Endodermal cell (in vitro differentiated cells): ENCODE measurements around the gene IL4I1. TPM values are rescaled to one million over a fixed set of nuclear protein-coding genes. Genes with fewer than 3 reads are reported as not detected.

Experiments used
- DNase-seq: peaks from one replicate; pipeline ENCODE4 v3.0.0-alpha.2; 2017
- H3K27ac ChIP-seq: 2 replicates; pipeline ENCODE4 v1.5.1; 2013; ENCODE audit warnings: mild to moderate bottlenecking, low read depth, low read length, moderate library complexity
- H3K27me3 ChIP-seq: 2 replicates; pipeline ENCODE4 v1.6.1; 2013; ENCODE audit warnings: mild to moderate bottlenecking, low read length, moderate library complexity; ENCODE audit not compliant: insufficient read depth, control insufficient read depth, poor library complexity, severe bottlenecking
- H3K36me3 ChIP-seq: 2 replicates; pipeline ENCODE4 v1.7.0; 2013; ENCODE audit warnings: mild to moderate bottlenecking, low read length, moderate library complexity; ENCODE audit not compliant: control insufficient read depth, insufficient read depth
- H3K4me1 ChIP-seq: one replicate; pipeline ENCODE4 v1.7.0; 2013; ENCODE audit warnings: low read length; ENCODE audit not compliant: control insufficient read depth, insufficient read depth
- H3K4me3 ChIP-seq: 2 replicates; pipeline ENCODE4 v1.5.1; 2013; ENCODE audit warnings: mild to moderate bottlenecking, low read length, moderate library complexity
- H3K9ac ChIP-seq: 2 replicates; pipeline ENCODE4 v1.6.1; 2013; ENCODE audit warnings: mild to moderate bottlenecking, low read length, moderate library complexity; ENCODE audit not compliant: poor library complexity, severe bottlenecking; ENCODE audit errors: extremely low read depth
- H3K9me3 ChIP-seq: 2 replicates; pipeline ENCODE4 v1.6.1; 2013; ENCODE audit warnings: mild to moderate bottlenecking, low read length, moderate library complexity; ENCODE audit not compliant: control insufficient read depth
- H3K27ac Mint-ChIP-seq: 2 replicates; pipeline ENCODE4 v1.8.0; 2020; ENCODE audit warnings: mixed read lengths
- H3K27me3 Mint-ChIP-seq: 2 replicates; pipeline ENCODE4 v1.8.0; 2021; ENCODE audit warnings: mild to moderate bottlenecking, mixed read lengths; ENCODE audit not compliant: insufficient read depth
- H3K36me3 Mint-ChIP-seq: 2 replicates; pipeline ENCODE4 v1.8.0; 2020; ENCODE audit warnings: low read depth, mixed read lengths
- H3K4me1 Mint-ChIP-seq: 2 replicates; pipeline ENCODE4 v1.8.0; 2020; ENCODE audit warnings: mixed read lengths
- H3K4me3 Mint-ChIP-seq: 2 replicates; pipeline ENCODE4 v1.8.0; 2020; ENCODE audit warnings: mild to moderate bottlenecking, moderate library complexity, mixed read lengths
- H3K9me3 Mint-ChIP-seq: 2 replicates; pipeline ENCODE4 v1.8.0; 2020; ENCODE audit warnings: mild to moderate bottlenecking, mixed read lengths
- CTCF ChIP-seq: fragments of 200-600 bp; sonication (generic); conservative IDR thresholded peaks from 2 replicates; pipeline ENCODE4 v1.5.0; 2021; ENCODE audit warnings: antibody characterized with exemption, mild to moderate bottlenecking
- WGBS, 2 experiments: methylation state at CpG; one replicate each; pipeline versions ENCODE4 v1.1.5 to v1.1.7; 2013; ENCODE audit warnings: missing lambda C conversion rate in 2 of 2, mixed read lengths in 1 of 2; ENCODE audit not compliant: insufficient coverage in 1 of 2, insufficient read length in 1 of 2; 5-methylcytosine and 5-hydroxymethylcytosine counted together
- total RNA-seq, 2 donors: library from RNA; stranded (reverse); fragmentation: NEBNext Ultra II Directional in 1 of 2; extraction: Animal tissue kit (Norgen Biotek cat#: 25700) in 1 of 2; gene quantifications; 2 replicates in 1 of 2; 3 replicates in 1 of 2; pipeline ENCODE4 v1.2.1, GENCODE V29; 2021

IL4I1 gene
- total RNA-seq, 2 donors from 2014 or later: 0.97 TPM; not detected in 1

GRCh38 chr19:49869009-49869483, 27.6 kb downstream of the IL4I1 start:
- H3K36me3 Mint-ChIP-seq: peaks cover 29% of the 10 kb centered on the region
- Histone ChIP-seq H3K4me1 (peaks cover 4% of the 10 kb centered on the region), H3K9me3 (no peaks in the 10 kb centered on the region), H3K9ac (no peak overlapping the region), H3K27ac (peak overlapping the region; percentile 57), H3K27me3 (no peaks in the 10 kb centered on the region), H3K36me3 (peaks cover 18% of the 10 kb centered on the region), H3K4me3 (peak overlapping the region; percentile 74)
- no peak for DNase-seq
- 0 to 12% methylated on average over 6 to 15 of the region's 15 CpGs for WGBS, 2 experiments
- H3K4me1 Mint-ChIP-seq: peaks cover 19% of the 10 kb centered on the region
- H3K27me3 Mint-ChIP-seq: no peaks in the 10 kb centered on the region
- no peak for TF ChIP-seq CTCF
- peaks cover 5% of the 10 kb centered on the region for H3K9me3 Mint-ChIP-seq
- H3K4me3 Mint-ChIP-seq: no peak overlapping the region
- no peak overlapping the region for H3K27ac Mint-ChIP-seq

DNA sequence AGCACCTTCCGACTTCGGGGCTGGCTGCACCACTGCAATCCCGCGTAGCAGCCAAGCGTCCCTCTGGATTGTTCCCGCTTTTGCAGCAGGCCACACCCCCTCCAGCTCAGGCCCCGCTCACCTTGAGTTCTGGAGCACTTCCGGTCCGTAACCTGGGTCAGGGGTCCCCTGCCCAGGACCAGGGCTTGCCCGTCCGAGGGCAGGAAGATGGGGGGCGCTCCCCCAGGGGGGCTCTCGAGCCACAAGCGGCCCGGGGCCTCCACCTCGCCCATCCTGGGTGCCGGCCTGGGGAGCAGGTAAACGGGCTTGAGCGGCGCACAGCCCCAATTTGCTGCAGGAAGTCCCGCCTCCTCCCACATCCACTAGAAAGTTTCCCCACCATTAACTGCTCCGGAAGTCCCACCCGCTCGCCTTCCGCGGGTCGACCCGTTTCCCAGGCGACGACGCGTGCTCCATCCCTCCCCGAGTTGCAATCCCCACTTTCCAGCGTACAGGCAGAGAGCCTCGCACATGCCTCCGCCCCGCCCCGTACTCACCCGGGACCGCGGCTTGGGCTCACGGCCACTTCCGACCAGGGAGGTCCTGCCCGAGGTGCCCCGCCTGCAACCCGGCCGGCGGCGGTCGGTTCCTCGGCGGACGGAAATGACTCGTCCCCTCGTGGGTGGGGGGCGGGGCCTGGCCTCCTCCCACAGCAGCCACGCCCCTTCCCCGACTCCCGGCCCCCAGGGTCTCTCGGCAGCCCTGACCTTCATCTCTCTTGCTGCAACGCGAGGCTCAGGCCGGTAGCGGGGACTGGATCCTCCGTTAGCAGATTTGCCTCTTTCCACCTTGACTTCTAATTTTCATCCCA, 29.5 kb downstream of the IL4I1 start, which contains the start of gene PNKP:
TSS of gene PNKP (minus strand) at position 644 of the 850 bp plus-strand sequence. CDS start at position 272, 372 bp downstream.
- Mint-ChIP-seq H3K27ac (peak within 1 kb of the TSS; percentile 97), H3K36me3 (peaks cover 41% of the 10 kb centered on the region), H3K9me3 (peaks cover 5% of the 10 kb centered on the region), H3K4me1 (peaks cover 19% of the 10 kb centered on the region), H3K27me3 (no peaks in the 10 kb centered on the region), H3K4me3 (peak within 1 kb of the TSS; percentile 89)
- peaks cover 30% of the 10 kb centered on the region for H3K36me3 ChIP-seq
- H3K9ac ChIP-seq: peak within 1 kb of the TSS; percentile 74
- peak; percentile 6 for TF ChIP-seq CTCF
- peak within 1 kb of the TSS; percentile 72 for H3K27ac ChIP-seq
- no peaks in the 10 kb centered on the region for H3K9me3 ChIP-seq
- H3K4me3 ChIP-seq: peak within 1 kb of the TSS; percentile 98
- peak; percentile 96 for DNase-seq
- H3K4me1 ChIP-seq: peaks cover 4% of the 10 kb centered on the region
- 0% methylated on average over 32 to 65 of the region's 65 CpGs for WGBS, 2 experiments
- H3K27me3 ChIP-seq: no peaks in the 10 kb centered on the region

GRCh38 chr19:49864890-49865289, 31.8 kb downstream of the IL4I1 start:
- Histone ChIP-seq H3K27ac (no peak overlapping the region), H3K27me3 (no peaks in the 10 kb centered on the region), H3K9me3 (no peaks in the 10 kb centered on the region), H3K4me3 (no peak overlapping the region), H3K36me3 (peaks cover 39% of the 10 kb centered on the region), H3K4me1 (no peaks in the 10 kb centered on the region), H3K9ac (no peak overlapping the region)
- no peak overlapping the region for H3K4me3 Mint-ChIP-seq
- no peak for TF ChIP-seq CTCF
- H3K36me3 Mint-ChIP-seq: peaks cover 40% of the 10 kb centered on the region
- 92 to 94% methylated on average over 10 to 13 of the region's 13 CpGs for WGBS, 2 experiments
- H3K27ac Mint-ChIP-seq: peak overlapping the region; percentile 39
- no peak for DNase-seq
- peaks cover 12% of the 10 kb centered on the region for H3K4me1 Mint-ChIP-seq
- peaks cover 5% of the 10 kb centered on the region for H3K9me3 Mint-ChIP-seq
- no peaks in the 10 kb centered on the region for H3K27me3 Mint-ChIP-seq
